Neutrophil (primary cell): Measurements from ENCODE around the gene NSUN2.
A peak's percentile ranks its signal among the peaks of the same experiment; 100 is the strongest.

Experiments used
- H3K27ac ChIP-seq: fragments of 200-600 bp; sonication (generic); 2 replicates; pipeline ENCODE4 v1.5.1; 2016; ENCODE audit warnings: mild to moderate bottlenecking, moderate library complexity
- H3K27me3 ChIP-seq: fragments of 200-600 bp; sonication (generic); 2 replicates; pipeline ENCODE4 v1.6.0; 2016; ENCODE audit warnings: mild to moderate bottlenecking
- H3K36me3 ChIP-seq: fragments of 200-600 bp; sonication (generic); 2 replicates; pipeline ENCODE4 v1.5.1; 2017
- H3K4me1 ChIP-seq, 2 experiments: fragments of 200-600 bp in 1 of 2; sonication (generic) in 1 of 2; 1 replicate in 1 of 2; 2 replicates in 1 of 2; pipeline versions ENCODE4 v1.5.1 to v1.6.1; 2013 to 2016; ENCODE audit warnings: low read depth in 1 of 2, low read length in 1 of 2, mild to moderate bottlenecking in 1 of 2, moderate library complexity in 1 of 2; ENCODE audit not compliant: control insufficient read depth in 1 of 2, insufficient read depth in 1 of 2
- H3K4me3 ChIP-seq, 2 experiments: fragments of 200-600 bp in 1 of 2; sonication (generic) in 1 of 2; 1 replicate in 1 of 2; 2 replicates in 1 of 2; pipeline ENCODE4 v1.5.1; 2013 to 2016; ENCODE audit warnings: low read depth in 1 of 2, low read length in 1 of 2, mild to moderate bottlenecking in 1 of 2, moderate library complexity in 1 of 2
- H3K9me3 ChIP-seq: fragments of 200-600 bp; sonication (generic); 2 replicates; pipeline ENCODE4 v1.5.1; 2016
- CTCF ChIP-seq: fragments of 200-600 bp; sonication (generic); IDR thresholded peaks from 2 replicates; pipeline ENCODE4 v1.5.1; 2016; ENCODE audit warnings: antibody characterized with exemption

The NSUN2 gene

GRCh38 chr5:6644794-6645241 is 12.0 kb upstream of the NSUN2 start:
- H3K27me3 ChIP-seq = peaks cover 28% of the 10 kb centered on the region
- H3K27ac ChIP-seq = no peak overlapping the region

GRCh38 chr5:6642655-6643054 is 9.8 kb upstream of the NSUN2 start:
- H3K9me3 ChIP-seq = no peaks in the 10 kb centered on the region
- H3K27ac ChIP-seq = no peak overlapping the region
- TF ChIP-seq CTCF = no peak
- H3K27me3 ChIP-seq = peaks cover 33% of the 10 kb centered on the region
- peaks cover 11 to 15% of the 10 kb centered on the region in 2 experiments for H3K4me1 ChIP-seq
- no peak overlapping the region for H3K4me3 ChIP-seq
- H3K36me3 ChIP-seq = no peaks in the 10 kb centered on the region

More at GRCh38 chr5:6644794-6645241, 12.0 kb upstream of the NSUN2 start:
- no peak overlapping the region for H3K4me3 ChIP-seq
- H3K9me3 ChIP-seq = no peaks in the 10 kb centered on the region
- H3K4me1 ChIP-seq = no peaks in the 10 kb centered on the region
- TF ChIP-seq CTCF = no peak
- H3K36me3 ChIP-seq = no peaks in the 10 kb centered on the region

GRCh38 chr5:6638236-6638635 is 5.4 kb upstream of the NSUN2 start:
- H3K27ac ChIP-seq = peak overlapping the region; percentile 52

GRCh38 chr5:6637590-6637989 is 4.7 kb upstream of the NSUN2 start:
- Histone ChIP-seq H3K36me3 (no peaks in the 10 kb centered on the region), H3K4me1 (peaks cover 19 to 26% of the 10 kb centered on the region in 2 experiments), H3K27ac (peak overlapping the region; percentile 52), H3K27me3 (peaks cover 32% of the 10 kb centered on the region), H3K9me3 (no peaks in the 10 kb centered on the region), H3K4me3 (no peak overlapping the region)
- no peak for TF ChIP-seq CTCF

More at GRCh38 chr5:6638236-6638635, 5.4 kb upstream of the NSUN2 start:
- no peaks in the 10 kb centered on the region for H3K36me3 ChIP-seq
- peaks cover 34% of the 10 kb centered on the region for H3K27me3 ChIP-seq
- H3K9me3 ChIP-seq = no peaks in the 10 kb centered on the region
- peaks cover 18 to 26% of the 10 kb centered on the region in 2 experiments for H3K4me1 ChIP-seq
- H3K4me3 ChIP-seq = no peak overlapping the region
- TF ChIP-seq CTCF = no peak

GRCh38 chr5:6637022-6637421 is 4.2 kb upstream of the NSUN2 start:
- no peak overlapping the region for H3K4me3 ChIP-seq
- H3K27ac ChIP-seq = no peak overlapping the region
- H3K36me3 ChIP-seq = no peaks in the 10 kb centered on the region
- no peaks in the 10 kb centered on the region for H3K9me3 ChIP-seq
- no peak for TF ChIP-seq CTCF
- peaks cover 28% of the 10 kb centered on the region for H3K27me3 ChIP-seq
- H3K4me1 ChIP-seq = peaks cover 24 to 32% of the 10 kb centered on the region in 2 experiments

- Histone ChIP-seq H3K27ac (no peak overlapping the region), H3K9me3 (no peaks in the 10 kb centered on the region), H3K4me1 (peaks cover 32 to 37% of the 10 kb centered on the region in 2 experiments), H3K36me3 (no peaks in the 10 kb centered on the region), H3K27me3 (peaks cover 28% of the 10 kb centered on the region), H3K4me3 (no peak overlapping the region)
- no peak for TF ChIP-seq CTCF
Measured at GRCh38 chr5:6636293-6636692, 3.4 kb upstream of the NSUN2 start.
